K562 (cell line): ENCODE measurements around the gene SLMAP. TPM values are rescaled to one million over a fixed set of nuclear protein-coding genes. Genes with fewer than 3 reads are reported as not detected.

Experiments used
- ATAC-seq: fragments of 200-7000 bp; cut with Tn5 transposase; 3 replicates; pipeline ENCODE4 v1.9.1; 2020; ENCODE audit warnings: moderate library complexity
- BruUV-seq: library from RNA; stranded (reverse); fragments of 400-500 nt; replicated peaks from 2 replicates; lab custom pipeline; 2021; lab: Mats Ljungman, UMichigan
- CTCF ChIA-PET: fragments of 300-600 bp; formaldehyde crosslinking; extraction: SDS; loops from one replicate; lab custom pipeline; 2021; ENCODE audit warnings: low intra/inter-chr PET ratio; lab: Yijun Ruan, JAX
- POLR2A ChIA-PET: fragments of 300-600, 350-650 bp; sonication (Branson Sonifier 250); formaldehyde crosslinking; extraction: SDS; loops from one replicate; lab custom pipeline; 2021; ENCODE audit warnings: antibody characterized with exemption, inconsistent platforms; lab: Yijun Ruan, JAX
- DNase-seq, 4 experiments: peaks; one replicate each; pipeline versions ENCODE4 v3.0.0 to v3.0.0-alpha.2; 2011 to 2018; ENCODE audit warnings: low spot score in 3 of 4, mixed read lengths in 3 of 4; ENCODE audit errors: extremely low read depth in 1 of 4
- FAIRE-seq: peaks from 2 replicates; lab custom pipeline; 2011; peaks lifted over from hg19 to GRCh38; lab: Jason Lieb, UNC
- H2AFZ ChIP-seq: 2 replicates; pipeline ENCODE4 v1.6.0; 2011; ENCODE audit warnings: low read depth, low read length, control low read depth, inconsistent platforms
- H3K27ac ChIP-seq: fragments of 200-600 bp; 3 replicates; pipeline ENCODE4 v1.8.0; 2011; ENCODE audit warnings: low read depth, mild to moderate bottlenecking, control low read depth, inconsistent platforms, low read length, moderate library complexity, mixed read lengths; ENCODE audit errors: extremely low read depth
- H3K27me3 ChIP-seq, 2 experiments: fragments of 300-600 bp in 1 of 2; 2 replicates in 1 of 2; 3 replicates in 1 of 2; pipeline versions ENCODE4 v1.6.0 to v1.8.0; 2011; ENCODE audit warnings: inconsistent platforms in 2 of 2, low read length in 2 of 2, mild to moderate bottlenecking in 1 of 2, mixed read lengths in 1 of 2, moderate library complexity in 1 of 2; ENCODE audit not compliant: control insufficient read depth in 2 of 2, insufficient read depth in 2 of 2
- H3K36me3 ChIP-seq: fragments of 300-600 bp; 3 replicates; pipeline ENCODE4 v1.8.0; 2011; ENCODE audit warnings: mild to moderate bottlenecking, low read length, inconsistent platforms; ENCODE audit not compliant: control insufficient read depth, insufficient read depth
- H3K4me1 ChIP-seq, 2 experiments: fragments of 200-600 bp in 1 of 2; replicated peaks in 1 of 2; 2 replicates in 1 of 2; 3 replicates in 1 of 2; pipeline versions ENCODE4 v1.5.1 to v1.8.0; 2011; ENCODE audit warnings: inconsistent platforms in 2 of 2, low read length in 2 of 2, mild to moderate bottlenecking in 1 of 2, mixed read lengths in 1 of 2, moderate library complexity in 1 of 2; ENCODE audit not compliant: control insufficient read depth in 2 of 2, insufficient read depth in 2 of 2
- H3K4me2 ChIP-seq: 2 replicates; pipeline ENCODE4 v1.6.1; 2011; ENCODE audit warnings: low read length, control low read depth, inconsistent platforms, mixed read lengths; ENCODE audit not compliant: insufficient read depth
- H3K4me3 ChIP-seq: fragments of 200-600 bp; sonication (generic), shearing (Covaris generic); 2 replicates; pipeline ENCODE4 v1.5.1; 2016; ENCODE audit warnings: control low read depth, inconsistent platforms
- H3K79me2 ChIP-seq: fragments of 200-600 bp; 3 replicates; pipeline ENCODE4 v1.8.0; 2011; ENCODE audit warnings: low read length, inconsistent platforms; ENCODE audit not compliant: control insufficient read depth, insufficient read depth
- H3K9ac ChIP-seq, 2 experiments: 2 replicates each; pipeline versions ENCODE4 v1.6.0 to v1.6.1; 2011; ENCODE audit warnings: low read depth in 2 of 2, low read length in 2 of 2, control low read depth in 1 of 2, inconsistent platforms in 1 of 2, mild to moderate bottlenecking in 1 of 2, mixed read lengths in 1 of 2; ENCODE audit not compliant: insufficient read depth in 1 of 2
- H3K9me1 ChIP-seq: one replicate; pipeline ENCODE4 v1.6.0; 2011; ENCODE audit warnings: inconsistent platforms, mild to moderate bottlenecking, low read length, moderate library complexity; ENCODE audit not compliant: control insufficient read depth, insufficient read depth
- H3K9me3 ChIP-seq: replicated peaks from 2 replicates; pipeline ENCODE4 v1.5.1; 2011; ENCODE audit warnings: low read depth, low read length, inconsistent platforms; ENCODE audit not compliant: control insufficient read depth, insufficient read depth
- H4K20me1 ChIP-seq: replicated peaks from 2 replicates; pipeline ENCODE4 v1.6.1; 2011; ENCODE audit warnings: low read length, inconsistent platforms, mixed read lengths; ENCODE audit not compliant: control insufficient read depth, insufficient read depth
- BCOR ChIP-seq: fragments of 450-650 bp; IDR thresholded peaks from 2 replicates; pipeline ENCODE4 v1.6.1; 2016
- CEBPB ChIP-seq: fragments of 450-650 bp; IDR thresholded peaks from 2 replicates; pipeline ENCODE4 v1.6.1; 2016; ENCODE audit warnings: missing genetic modification characterization, missing compliant biosample characterization
- CEBPG ChIP-seq, 3 experiments: fragments of 200-800 bp in 1 of 3; sonication (Bioruptor generic) in 1 of 3; sonication (generic) in 1 of 3; formaldehyde crosslinking in 1 of 3; IDR thresholded peaks in 2 of 3; conservative IDR thresholded peaks in 1 of 3; 2 replicates each; pipeline versions ENCODE4 v1.6.1 to v1.8.0; 2016 to 2022; ENCODE audit warnings: missing compliant biosample characterization in 2 of 3, missing genetic modification characterization in 2 of 3, mild to moderate bottlenecking in 1 of 3, missing genetic modification reagents in 1 of 3
- E2F3 ChIP-seq: fragments of 250-450 bp; sonication (Bioruptor Pico); IDR thresholded peaks from 2 replicates; pipeline ENCODE4 v1.4.0; 2020; ENCODE audit warnings: mild to moderate bottlenecking
- HLTF ChIP-seq: fragments of 450-650 bp; IDR thresholded peaks from 2 replicates; pipeline ENCODE4 v1.6.1; 2016
- MLLT1 ChIP-seq, 2 experiments: fragments of 450-650 bp; IDR thresholded peaks; 2 replicates each; pipeline ENCODE4 v1.6.1; 2016
- NFYB ChIP-seq: IDR thresholded peaks from 2 replicates; pipeline ENCODE4 v1.6.1; 2011; ENCODE audit warnings: mild to moderate bottlenecking, moderate library complexity; ENCODE audit not compliant: insufficient read length; ENCODE audit errors: extremely low read depth
- REST ChIP-seq, 2 experiments: fragments of 450-650 bp; formaldehyde crosslinking in 1 of 2; IDR thresholded peaks; 2 replicates each; pipeline versions ENCODE4 v1.4.0 to v1.6.1; 2014 to 2020; ENCODE audit warnings: mild to moderate bottlenecking in 2 of 2, borderline replicate concordance in 1 of 2, low read depth in 1 of 2
- SMARCA4 ChIP-seq: fragments of 450-650 bp; IDR thresholded peaks from 2 replicates; pipeline ENCODE4 v1.6.1; 2016
- TCF15 ChIP-seq: fragments of 250-450 bp; sonication (Bioruptor Pico); IDR thresholded peaks from 2 replicates; pipeline ENCODE4 v1.8.0; 2022; ENCODE audit warnings: moderate library complexity, mild to moderate bottlenecking, inconsistent platforms
- TRIM24 ChIP-seq, 2 experiments: fragments of 450-650 bp; IDR thresholded peaks; 2 replicates each; pipeline ENCODE4 v1.6.1; 2016
- ZNF121 ChIP-seq: sonication (generic); formaldehyde crosslinking; conservative IDR thresholded peaks from 2 replicates; pipeline ENCODE4 v1.8.0; 2022; ENCODE audit warnings: missing genetic modification reagents
- ZNF24 ChIP-seq: fragments of 450-650 bp; IDR thresholded peaks from 2 replicates; pipeline ENCODE4 v1.6.1; 2016
- WGBS: fragments of 100-300 bp; shearing (Covaris generic); methylation state at CpG from one replicate; pipeline ENCODE4 v1.1.6; 2016; ENCODE audit warnings: low coverage, mixed read lengths; ENCODE audit not compliant: insufficient coverage; ENCODE audit errors: missing lambda C conversion rate; 5-methylcytosine and 5-hydroxymethylcytosine counted together
- in situ Hi-C: fragments of 300-500 bp; cut with MboI; formaldehyde crosslinking; loops from 4 replicates; pipeline ENCODE4 v1.15.0; 2018; ENCODE audit warnings: inconsistent platforms, mixed read lengths
- intact Hi-C: fragments of 100-400 bp; cut with micrococcal nuclease; formaldehyde crosslinking; loops from 2 replicates; pipeline ENCODE4 v1.14.2; 2022
- polyA plus RNA-seq, 8 experiments: library from polyadenylated mRNA; depleted of rRNA in 4 of 8; stranded (reverse) in 5 of 8; unstranded in 3 of 8; fragments of >200 nt; fragmentation: Nextera tagmentation in 2 of 8; fragmentation: Illumina TruSeq in 1 of 8; extraction: Ambion mirVana in 2 of 8; extraction: Trizol in 1 of 8; gene quantifications; 2 replicates each; pipeline versions ENCODE4 v1.2.1 to v1.2.3, GENCODE V29; 2011 to 2014; ENCODE audit warnings: inconsistent platforms in 1 of 8, missing spikeins in 1 of 8
- total RNA-seq, 7 experiments: library from RNA; depleted of rRNA in 6 of 7; stranded (reverse); fragments of >200 nt in 6 of 7; fragmentation: Illumina TruSeq in 2 of 7; extraction: Trizol in 2 of 7; gene quantifications; 2 replicates each; pipeline versions ENCODE4 v1.2.1 to v1.2.3, GENCODE V29; 2011 to 2021; ENCODE audit warnings: low replicate concordance in 1 of 7

Gene SLMAP
- total and polyA plus RNA-seq, 9 of the 15 experiments (the other 6 are each of a cell fraction or from before 2014, with no cell fraction given), result 12.1 to 50.7 (median 28.3) TPM

GRCh38 chr3:57733790-57734189, 22.3 kb upstream of the SLMAP start (continued):
- TF ChIP-seq E2F3 (CRISPR knock-in tag), result no peak
- no peak for TF ChIP-seq ZNF121 (CRISPR knock-in tag)
- TF ChIP-seq ZNF24, result no peak
- no peak for TF ChIP-seq TRIM24 (IDR thresholded peaks at IDR 0.05)

GRCh38 chr3:57735405-57735804, 20.7 kb upstream of the SLMAP start:
- Histone ChIP-seq H3K4me2 (no peak overlapping the region), H3K9me1 (no peaks in the 10 kb centered on the region), H4K20me1 (no peaks in the 10 kb centered on the region), H2AFZ (no peak overlapping the region), H3K27me3 (no peaks in the 10 kb centered on the region), H3K4me3 (no peak overlapping the region), H3K79me2 (no peaks in the 10 kb centered on the region), H3K27ac (no peak overlapping the region), H3K9me3 (no peaks in the 10 kb centered on the region), H3K4me1 (no peaks in the 10 kb centered on the region), H3K9ac (no peak overlapping the region), H3K36me3 (no peaks in the 10 kb centered on the region)
- WGBS, result 36% methylated on average over 2 of the region's 2 CpGs
- ChIA-PET POLR2A (no interaction called here), CTCF (no interaction called here)
- ATAC-seq, result no peak
- BruUV-seq, result no TSS peak
- no peak for DNase-seq
- in situ Hi-C loops (no loop called here), intact Hi-C loops (no loop called here)
- no peak for FAIRE-seq
- TF ChIP-seq TCF15 (CRISPR knock-in tag), result no peak
- no peak for TF ChIP-seq BCOR
- no peak for TF ChIP-seq MLLT1 (IDR thresholded peaks at IDR 0.05)
- no peak for TF ChIP-seq SMARCA4
- TF ChIP-seq HLTF, result no peak
- no peak for TF ChIP-seq REST (IDR thresholded peaks at IDR 0.05; ENCODE audit: borderline replicate concordance)
- TF ChIP-seq REST (CRISPR knock-in tag; IDR thresholded peaks at IDR 0.05; ENCODE audit: low read depth), result no peak
- peak; percentile 53; the same call in 1 of the 2 replicates for TF ChIP-seq CEBPB (tag)
- no peak for TF ChIP-seq NFYB
- no peak for TF ChIP-seq CEBPG (CRISPR knock-in tag; IDR thresholded peaks at IDR 0.05)
- peak in 1 of 2 experiments; percentile 35; a peak in 1 of 4 replicates for TF ChIP-seq CEBPG (tag; conservative IDR thresholded peaks at IDR 0.05 in 1 of 2, IDR thresholded peaks at IDR 0.05 in 1 of 2)
